Rectal smooth muscle tissue (tissue), 1 donor: Measurements from ENCODE around the gene MYO1D.
"Not testable (repeated sequence)": the region's sequence is repeated elsewhere in the genome, so short reads cannot be mapped to it uniquely, and the experiment has no call there.

ENCODE experiments used
- H3K27ac ChIP-seq: one replicate; pipeline ENCODE4 v1.7.0; 2013; ENCODE audit warnings: low read depth, low read length, inconsistent platforms
- H3K27me3 ChIP-seq: one replicate; pipeline ENCODE4 v1.7.0; 2013; ENCODE audit warnings: low read length; ENCODE audit not compliant: control insufficient read depth, insufficient read depth
- H3K36me3 ChIP-seq: one replicate; pipeline ENCODE4 v1.7.0; 2013; ENCODE audit warnings: low read length; ENCODE audit not compliant: control insufficient read depth, insufficient read depth
- H3K4me1 ChIP-seq: one replicate; pipeline ENCODE4 v1.7.0; 2013; ENCODE audit warnings: low read length; ENCODE audit not compliant: control insufficient read depth, insufficient read depth
- H3K4me3 ChIP-seq: one replicate; pipeline ENCODE4 v1.7.0; 2013; ENCODE audit warnings: low read length
- H3K9ac ChIP-seq: one replicate; pipeline ENCODE4 v1.7.0; 2013; ENCODE audit warnings: low read length

MYO1D gene

GRCh38 chr17:32910769-32911168, 33.8 kb upstream of the MYO1D start:
- no peaks in the 10 kb centered on the region for H3K27me3 ChIP-seq
- no peak overlapping the region for H3K4me3 ChIP-seq
- no peak overlapping the region for H3K9ac ChIP-seq
- H3K27ac ChIP-seq: no peak overlapping the region
- H3K36me3 ChIP-seq: no peaks in the 10 kb centered on the region
- peaks cover 7% of the 10 kb centered on the region for H3K4me1 ChIP-seq

- no peak overlapping the region for H3K9ac ChIP-seq
- H3K27ac ChIP-seq: no peak overlapping the region
- H3K4me1 ChIP-seq: peaks cover 7% of the 10 kb centered on the region
- H3K36me3 ChIP-seq: no peaks in the 10 kb centered on the region
- no peak overlapping the region for H3K4me3 ChIP-seq
- H3K27me3 ChIP-seq: no peaks in the 10 kb centered on the region
Observed at GRCh38 chr17:32909787-32910369, 33.0 kb upstream of the MYO1D start.

- Histone ChIP-seq H3K27ac (no peak overlapping the region), H3K36me3 (no peaks in the 10 kb centered on the region), H3K27me3 (no peaks in the 10 kb centered on the region), H3K4me3 (no peak overlapping the region), H3K9ac (no peak overlapping the region), H3K4me1 (peaks cover 7% of the 10 kb centered on the region)
Observed at GRCh38 chr17:32907583-32907982, 30.7 kb upstream of the MYO1D start.

- H3K27ac ChIP-seq: no peak overlapping the region
Observed at GRCh38 chr17:32904891-32905290, 28.0 kb upstream of the MYO1D start.

GRCh38 chr17:32903774-32904673, 27.1 kb upstream of the MYO1D start:
- Histone ChIP-seq H3K27me3 (no peaks in the 10 kb centered on the region), H3K4me3 (no peak overlapping the region), H3K27ac (no peak overlapping the region), H3K4me1 (no peaks in the 10 kb centered on the region), H3K9ac (no peak overlapping the region), H3K36me3 (no peaks in the 10 kb centered on the region)

More at GRCh38 chr17:32904891-32905290, 28.0 kb upstream of the MYO1D start:
- no peaks in the 10 kb centered on the region for H3K27me3 ChIP-seq
- H3K4me1 ChIP-seq: no peaks in the 10 kb centered on the region
- no peak overlapping the region for H3K9ac ChIP-seq
- H3K36me3 ChIP-seq: no peaks in the 10 kb centered on the region
- no peak overlapping the region for H3K4me3 ChIP-seq

GRCh38 chr17:32901743-32902142, 24.8 kb upstream of the MYO1D start:
- no peak overlapping the region for H3K27ac ChIP-seq
- H3K4me3 ChIP-seq: no peak overlapping the region
- no peaks in the 10 kb centered on the region for H3K4me1 ChIP-seq
- no peak overlapping the region for H3K9ac ChIP-seq
- H3K27me3 ChIP-seq: no peaks in the 10 kb centered on the region
- H3K36me3 ChIP-seq: no peaks in the 10 kb centered on the region

- Histone ChIP-seq H3K27ac (no peak overlapping the region), H3K36me3 (no peaks in the 10 kb centered on the region), H3K9ac (no peak overlapping the region), H3K27me3 (no peaks in the 10 kb centered on the region), H3K4me3 (no peak overlapping the region), H3K4me1 (no peaks in the 10 kb centered on the region)
Observed at GRCh38 chr17:32899236-32900013, 22.5 kb upstream of the MYO1D start.

GRCh38 chr17:32896647-32897258, 19.8 kb upstream of the MYO1D start:
- no peaks in the 10 kb centered on the region for H3K4me1 ChIP-seq
- no peaks in the 10 kb centered on the region for H3K36me3 ChIP-seq
- H3K27me3 ChIP-seq: no peaks in the 10 kb centered on the region
- H3K27ac ChIP-seq: no peak overlapping the region
- H3K4me3 ChIP-seq: no peak overlapping the region
- no peak overlapping the region for H3K9ac ChIP-seq

GRCh38 chr17:32894245-32894644, 17.3 kb upstream of the MYO1D start:
- H3K4me3 ChIP-seq: no peak overlapping the region
- H3K9ac ChIP-seq: no peak overlapping the region
- no peaks in the 10 kb centered on the region for H3K4me1 ChIP-seq
- no peaks in the 10 kb centered on the region for H3K27me3 ChIP-seq
- no peaks in the 10 kb centered on the region for H3K36me3 ChIP-seq
- no peak overlapping the region for H3K27ac ChIP-seq

GRCh38 chr17:32887410-32887809, 10.5 kb upstream of the MYO1D start:
- not testable (repeated sequence) for H3K27me3 ChIP-seq, H3K4me1 ChIP-seq, H3K4me3 ChIP-seq, H3K27ac ChIP-seq, H3K36me3 ChIP-seq, H3K9ac ChIP-seq

GRCh38 chr17:32886951-32887350, 10.0 kb upstream of the MYO1D start:
- H3K9ac ChIP-seq, H3K4me1 ChIP-seq: not testable (repeated sequence)

GRCh38 chr17:32882734-32883133, 5.8 kb upstream of the MYO1D start:
- no peak overlapping the region for H3K4me3 ChIP-seq
- no peak overlapping the region for H3K27ac ChIP-seq
- H3K9ac ChIP-seq: no peak overlapping the region
- no peaks in the 10 kb centered on the region for H3K36me3 ChIP-seq
- H3K4me1 ChIP-seq: no peaks in the 10 kb centered on the region
- no peaks in the 10 kb centered on the region for H3K27me3 ChIP-seq

More at GRCh38 chr17:32886951-32887350, 10.0 kb upstream of the MYO1D start:
- not testable (repeated sequence) for H3K27me3 ChIP-seq, H3K27ac ChIP-seq, H3K4me3 ChIP-seq, H3K36me3 ChIP-seq
